HepG2 (cell line): ENCODE measurements around the gene DCST2. TPM values are rescaled to one million over a fixed set of nuclear protein-coding genes. Genes with fewer than 3 reads are reported as not detected.

Experiments used
- BHLHE40 ChIP-seq: IDR thresholded peaks from 2 replicates; pipeline ENCODE4 v1.6.1; 2011; ENCODE audit warnings: low read length, improper control_type of control experiment
- ELF3 ChIP-seq: IDR thresholded peaks from 2 replicates; pipeline ENCODE4 v1.6.1; 2016; ENCODE audit warnings: missing genetic modification reagents, missing compliant biosample characterization
- ETV5 ChIP-seq: IDR thresholded peaks from 2 replicates; pipeline ENCODE4 v1.6.1; 2018; ENCODE audit warnings: missing biosample characterization, missing genetic modification reagents, inconsistent platforms, borderline replicate concordance
- HCFC1 ChIP-seq: fragments of 150-350 bp; IDR thresholded peaks from 2 replicates; pipeline ENCODE4 v1.6.1; 2014; ENCODE audit warnings: low read depth, low read length
- KMT2B ChIP-seq: IDR thresholded peaks from 2 replicates; pipeline ENCODE4 v1.6.1; 2016; ENCODE audit warnings: missing genetic modification reagents, missing compliant biosample characterization
- NR2F6 ChIP-seq, 2 experiments: IDR thresholded peaks; 2 replicates each; pipeline ENCODE4 v1.6.1; 2016; ENCODE audit warnings: antibody characterized with exemption in 1 of 2, mild to moderate bottlenecking in 1 of 2
- PAXIP1 ChIP-seq: sonication (generic); formaldehyde crosslinking; conservative IDR thresholded peaks from 2 replicates; pipeline ENCODE4 v1.4.0; 2020; ENCODE audit warnings: mild to moderate bottlenecking, missing genetic modification reagents, moderate library complexity
- POLR2G ChIP-seq: fragments of 200-400 bp; formaldehyde crosslinking; IDR thresholded peaks from 2 replicates; pipeline ENCODE4 v1.6.1; 2018; ENCODE audit warnings: mild to moderate bottlenecking, low read depth, low read length, moderate library complexity
- SRSF4 ChIP-seq: fragments of 200-400 bp; formaldehyde crosslinking; IDR thresholded peaks from one replicate; pipeline ENCODE4 v1.6.1; 2018; ENCODE audit warnings: mild to moderate bottlenecking, low read depth, low read length, moderate library complexity; ENCODE audit not compliant: poor library complexity, severe bottlenecking
- ZNF160 ChIP-seq: sonication (generic); formaldehyde crosslinking; IDR thresholded peaks from 2 replicates; pipeline ENCODE4 v1.8.0; 2022; ENCODE audit warnings: mild to moderate bottlenecking, inconsistent platforms, missing genetic modification reagents
- ZNF180 ChIP-seq: sonication (generic); formaldehyde crosslinking; IDR thresholded peaks from 2 replicates; pipeline ENCODE4 v1.4.0; 2020; ENCODE audit warnings: low read depth, missing genetic modification reagents, borderline replicate concordance
- ZNF251 ChIP-seq: sonication (generic); formaldehyde crosslinking; IDR thresholded peaks from 2 replicates; pipeline ENCODE4 v1.9.0; 2021; ENCODE audit warnings: mild to moderate bottlenecking, missing genetic modification reagents
- ZNF256 ChIP-seq: sonication (generic); formaldehyde crosslinking; conservative IDR thresholded peaks from 2 replicates; pipeline ENCODE4 v1.4.0; 2020; ENCODE audit warnings: missing genetic modification reagents
- ZNF337 ChIP-seq: sonication (generic); formaldehyde crosslinking; IDR thresholded peaks from 2 replicates; pipeline ENCODE4 v1.5.1; 2020; ENCODE audit warnings: missing genetic modification reagents, low read depth, mild to moderate bottlenecking, borderline replicate concordance
- ZNF563 ChIP-seq: sonication (generic); formaldehyde crosslinking; IDR thresholded peaks from 2 replicates; pipeline ENCODE4 v1.8.0; 2022; ENCODE audit warnings: mild to moderate bottlenecking, moderate library complexity, missing genetic modification reagents
- ZNF713 ChIP-seq: sonication (generic); formaldehyde crosslinking; IDR thresholded peaks from 2 replicates; pipeline ENCODE4 v1.4.0; 2020; ENCODE audit warnings: mild to moderate bottlenecking, missing genetic modification reagents
- ZNF780A ChIP-seq: sonication (generic); formaldehyde crosslinking; IDR thresholded peaks from 2 replicates; pipeline ENCODE4 v1.8.0; 2022; ENCODE audit warnings: mild to moderate bottlenecking, missing genetic modification reagents, moderate library complexity
- ZNF841 ChIP-seq: sonication (generic); formaldehyde crosslinking; IDR thresholded peaks from 2 replicates; pipeline ENCODE4 v1.8.1; 2023; ENCODE audit warnings: missing genetic modification reagents, borderline replicate concordance
- ZNF883 ChIP-seq: sonication (generic); formaldehyde crosslinking; IDR thresholded peaks from 2 replicates; pipeline ENCODE4 v1.5.1; 2020; ENCODE audit warnings: mild to moderate bottlenecking, missing genetic modification reagents; ENCODE audit errors: not compliant biosample characterization
- polyA plus RNA-seq, 8 experiments: library from polyadenylated mRNA; depleted of rRNA in 3 of 8; stranded (reverse) in 7 of 8; unstranded in 1 of 8; fragments of >200 nt; fragmentation: Illumina TruSeq in 4 of 8; extraction: Trizol in 4 of 8; gene quantifications; 2 replicates each; pipeline versions ENCODE4 v1.2.1 to v1.2.3, GENCODE V29; 2011 to 2016; ENCODE audit warnings: low read depth in 4 of 8, missing spikeins in 1 of 8, mixed read lengths in 1 of 8; ENCODE audit not compliant: insufficient read depth in 1 of 8
- total RNA-seq, 5 experiments: library from RNA; depleted of rRNA; stranded (reverse); fragments of >200 nt; fragmentation: Illumina TruSeq; extraction: Trizol; gene quantifications; 2 replicates each; pipeline ENCODE4 v1.2.3, GENCODE V29; 2016; ENCODE audit warnings: low read depth in 1 of 5
- TF ChIP-seq, protein P1 (sequence below): sonication (generic); formaldehyde crosslinking; IDR thresholded peaks from 2 replicates; pipeline ENCODE4 v1.5.1; 2020; ENCODE audit warnings: missing genetic modification reagents, mild to moderate bottlenecking, borderline replicate concordance
- TF ChIP-seq, protein P2 (sequence below): sonication (generic); formaldehyde crosslinking; IDR thresholded peaks from 2 replicates; pipeline ENCODE4; 2020; ENCODE audit warnings: missing genetic modification reagents, mild to moderate bottlenecking, borderline replicate concordance

The DCST2 gene
- total and polyA plus RNA-seq, 2 of the 13 experiments (the other 11 are each of a cell fraction or from before 2014, with no cell fraction given) = 0.74 TPM; not detected in 1

DNA sequence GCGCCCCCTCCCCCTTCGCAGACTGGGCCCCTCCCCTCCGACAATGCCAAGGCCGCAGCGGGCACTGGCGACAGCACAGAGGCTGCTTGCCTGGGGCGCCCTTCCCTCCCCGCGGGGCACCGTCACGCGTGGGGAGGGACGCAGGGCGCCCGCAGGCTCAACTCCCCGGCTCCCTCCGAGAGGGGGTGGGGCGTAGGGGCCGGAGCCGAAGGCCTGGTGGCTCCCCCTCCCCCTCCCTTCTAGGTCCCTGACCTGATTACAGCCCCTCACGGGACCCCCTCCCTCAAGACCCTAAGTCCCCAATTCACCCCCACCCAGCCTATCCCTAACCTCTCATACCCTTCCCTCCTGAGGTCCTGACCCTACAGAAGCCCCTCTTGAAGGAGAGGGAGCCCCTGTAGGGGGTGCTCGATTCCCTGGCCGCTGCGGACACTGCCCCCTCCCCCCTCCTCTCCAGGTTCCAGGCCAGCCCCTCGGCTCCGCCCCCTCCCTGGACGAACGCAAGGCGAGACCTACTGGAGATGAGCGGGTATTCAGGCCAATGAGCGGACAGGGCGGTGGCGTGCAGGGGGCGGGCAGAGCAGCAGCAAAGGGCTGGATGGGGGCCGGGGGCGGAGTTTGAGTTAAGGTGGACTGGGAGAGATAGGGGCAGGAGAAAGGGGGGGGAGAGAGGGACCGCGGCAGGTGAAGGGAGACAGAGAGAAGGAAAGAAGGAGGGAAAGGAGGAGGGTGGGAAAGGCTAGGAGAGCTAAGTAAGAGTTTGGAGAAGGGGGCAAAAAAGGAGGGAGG is 31.7 kb downstream of the DCST2 start (continued):
- TF ChIP-seq ZNF713 (no peak), ZNF563 (no peak), SRSF4 (no peak), ZNF160 (no peak), ZNF841 (no peak), ETV5 (CRISPR knock-in tag) (no peak; the same call in 1 of the 2 replicates), ZNF180 (no peak), PAXIP1 (CRISPR knock-in tag) (peak; percentile 57; the same call in 1 of the 2 replicates), ZNF251 (no peak), ZNF256 (CRISPR knock-in tag) (no peak), ZNF883 (CRISPR knock-in tag) (no peak), POLR2G (peak; percentile 5; the same call in 1 of the 2 replicates), ZNF780A (CRISPR knock-in tag) (no peak), KMT2B (CRISPR knock-in tag) (no peak), ELF3 (CRISPR knock-in tag) (0 out of 2 replicates have a peak, but pooled peaks have one; percentile 15), HCFC1 (no peak; the same call in 1 of the 2 replicates), ZNF337 (CRISPR knock-in tag) (no peak), NR2F6 (IDR thresholded peaks at IDR 0.05) (no peak), NR2F6 (CRISPR knock-in tag; IDR thresholded peaks at IDR 0.05) (no peak), BHLHE40 (peak; percentile 89)
- TF ChIP-seq, protein P1, sequence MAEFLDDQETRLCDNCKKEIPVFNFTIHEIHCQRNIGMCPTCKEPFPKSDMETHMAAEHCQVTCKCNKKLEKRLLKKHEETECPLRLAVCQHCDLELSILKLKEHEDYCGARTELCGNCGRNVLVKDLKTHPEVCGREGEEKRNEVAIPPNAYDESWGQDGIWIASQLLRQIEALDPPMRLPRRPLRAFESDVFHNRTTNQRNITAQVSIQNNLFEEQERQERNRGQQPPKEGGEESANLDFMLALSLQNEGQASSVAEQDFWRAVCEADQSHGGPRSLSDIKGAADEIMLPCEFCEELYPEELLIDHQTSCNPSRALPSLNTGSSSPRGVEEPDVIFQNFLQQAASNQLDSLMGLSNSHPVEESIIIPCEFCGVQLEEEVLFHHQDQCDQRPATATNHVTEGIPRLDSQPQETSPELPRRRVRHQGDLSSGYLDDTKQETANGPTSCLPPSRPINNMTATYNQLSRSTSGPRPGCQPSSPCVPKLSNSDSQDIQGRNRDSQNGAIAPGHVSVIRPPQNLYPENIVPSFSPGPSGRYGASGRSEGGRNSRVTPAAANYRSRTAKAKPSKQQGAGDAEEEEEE = no peak
- TF ChIP-seq, protein P2, sequence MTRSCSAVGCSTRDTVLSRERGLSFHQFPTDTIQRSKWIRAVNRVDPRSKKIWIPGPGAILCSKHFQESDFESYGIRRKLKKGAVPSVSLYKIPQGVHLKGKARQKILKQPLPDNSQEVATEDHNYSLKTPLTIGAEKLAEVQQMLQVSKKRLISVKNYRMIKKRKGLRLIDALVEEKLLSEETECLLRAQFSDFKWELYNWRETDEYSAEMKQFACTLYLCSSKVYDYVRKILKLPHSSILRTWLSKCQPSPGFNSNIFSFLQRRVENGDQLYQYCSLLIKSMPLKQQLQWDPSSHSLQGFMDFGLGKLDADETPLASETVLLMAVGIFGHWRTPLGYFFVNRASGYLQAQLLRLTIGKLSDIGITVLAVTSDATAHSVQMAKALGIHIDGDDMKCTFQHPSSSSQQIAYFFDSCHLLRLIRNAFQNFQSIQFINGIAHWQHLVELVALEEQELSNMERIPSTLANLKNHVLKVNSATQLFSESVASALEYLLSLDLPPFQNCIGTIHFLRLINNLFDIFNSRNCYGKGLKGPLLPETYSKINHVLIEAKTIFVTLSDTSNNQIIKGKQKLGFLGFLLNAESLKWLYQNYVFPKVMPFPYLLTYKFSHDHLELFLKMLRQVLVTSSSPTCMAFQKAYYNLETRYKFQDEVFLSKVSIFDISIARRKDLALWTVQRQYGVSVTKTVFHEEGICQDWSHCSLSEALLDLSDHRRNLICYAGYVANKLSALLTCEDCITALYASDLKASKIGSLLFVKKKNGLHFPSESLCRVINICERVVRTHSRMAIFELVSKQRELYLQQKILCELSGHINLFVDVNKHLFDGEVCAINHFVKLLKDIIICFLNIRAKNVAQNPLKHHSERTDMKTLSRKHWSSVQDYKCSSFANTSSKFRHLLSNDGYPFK = no peak
